ENCODE data around the gene SRGAP3. TPM values are rescaled to one million over a fixed set of nuclear protein-coding genes. Genes with fewer than 3 reads are reported as not detected.

Gene SRGAP3
- total RNA-seq, 1 experiment from 2014 or later: 1.3 TPM

GRCh38 chr3:9169956-9170850 lies 79.2 kb downstream of the SRGAP3 start:
- Histone ChIP-seq H3K4me2 (ENCODE audit: low read depth, low read length, poor library complexity, severe bottlenecking) (no peak overlapping the region), H3K9me3 (ENCODE audit: low read length) (no peaks in the 10 kb centered on the region), H3K79me2 (ENCODE audit: low read length) (no peaks in the 10 kb centered on the region), H3K9ac (ENCODE audit: low read length) (no peak overlapping the region), H3K4me1 (ENCODE audit: low read length) (peaks cover 14% of the 10 kb centered on the region), H3K4me3 (ENCODE audit: low read length) (no peak overlapping the region), H2AFZ (ENCODE audit: low read length) (no peak overlapping the region), H3K9me2 (replicated peaks; ENCODE audit: insufficient read depth, low read length) (no peaks in the 10 kb centered on the region), H4K20me1 (ENCODE audit: insufficient read depth, low read depth, low read length) (no peaks in the 10 kb centered on the region), H3K36me3 (ENCODE audit: insufficient read depth, low read length) (no peaks in the 10 kb centered on the region), H3K27me3 (ENCODE audit: low read length) (no peaks in the 10 kb centered on the region), H3K27ac (ENCODE audit: low read length) (no peak overlapping the region)
- no peak for DNase-seq

- peaks cover 13% of the 10 kb centered on the region for H3K4me1 ChIP-seq (ENCODE audit: low read length)
- no peaks in the 10 kb centered on the region for H3K27me3 ChIP-seq (ENCODE audit: low read length)
- no peak for DNase-seq
- H3K4me3 ChIP-seq (ENCODE audit: low read length): no peak overlapping the region
- no peaks in the 10 kb centered on the region for H3K9me3 ChIP-seq (ENCODE audit: low read length)
- H2AFZ ChIP-seq (ENCODE audit: low read length): no peak overlapping the region
- H3K9ac ChIP-seq (ENCODE audit: low read length): no peak overlapping the region
- H3K27ac ChIP-seq (ENCODE audit: low read length): no peak overlapping the region
- H3K9me2 ChIP-seq (replicated peaks; ENCODE audit: insufficient read depth, low read length): no peaks in the 10 kb centered on the region
- H3K4me2 ChIP-seq (ENCODE audit: low read depth, low read length, poor library complexity, severe bottlenecking): no peak overlapping the region
- H3K36me3 ChIP-seq (ENCODE audit: insufficient read depth, low read length): no peaks in the 10 kb centered on the region
- H3K79me2 ChIP-seq (ENCODE audit: low read length): no peaks in the 10 kb centered on the region
- no peaks in the 10 kb centered on the region for H4K20me1 ChIP-seq (ENCODE audit: insufficient read depth, low read depth, low read length)
Observed at GRCh38 chr3:9169326-9169725, 80.1 kb downstream of the SRGAP3 start.

- Histone ChIP-seq H3K4me2 (ENCODE audit: low read depth, low read length, poor library complexity, severe bottlenecking) (no peak overlapping the region), H2AFZ (ENCODE audit: low read length) (no peak overlapping the region), H3K9me2 (replicated peaks; ENCODE audit: insufficient read depth, low read length) (no peaks in the 10 kb centered on the region), H3K4me3 (ENCODE audit: low read length) (no peak overlapping the region), H3K79me2 (ENCODE audit: low read length) (no peaks in the 10 kb centered on the region), H3K4me1 (ENCODE audit: low read length) (peaks cover 13% of the 10 kb centered on the region), H3K27me3 (ENCODE audit: low read length) (no peaks in the 10 kb centered on the region), H3K27ac (ENCODE audit: low read length) (no peak overlapping the region), H3K9me3 (ENCODE audit: low read length) (no peaks in the 10 kb centered on the region), H4K20me1 (ENCODE audit: insufficient read depth, low read depth, low read length) (no peaks in the 10 kb centered on the region), H3K9ac (ENCODE audit: low read length) (no peak overlapping the region), H3K36me3 (ENCODE audit: insufficient read depth, low read length) (no peaks in the 10 kb centered on the region)
- DNase-seq: peak; percentile 56
Observed at GRCh38 chr3:9168241-9168741, 81.2 kb downstream of the SRGAP3 start.

- H3K4me1 ChIP-seq (ENCODE audit: low read length): peaks cover 13% of the 10 kb centered on the region
- H3K4me2 ChIP-seq (ENCODE audit: low read depth, low read length, poor library complexity, severe bottlenecking): no peak overlapping the region
- H3K9ac ChIP-seq (ENCODE audit: low read length): no peak overlapping the region
- H3K27ac ChIP-seq (ENCODE audit: low read length): no peak overlapping the region
- H3K9me2 ChIP-seq (replicated peaks; ENCODE audit: insufficient read depth, low read length): no peaks in the 10 kb centered on the region
- H4K20me1 ChIP-seq (ENCODE audit: insufficient read depth, low read depth, low read length): no peaks in the 10 kb centered on the region
- H2AFZ ChIP-seq (ENCODE audit: low read length): no peak overlapping the region
- no peaks in the 10 kb centered on the region for H3K9me3 ChIP-seq (ENCODE audit: low read length)
- DNase-seq: no peak
- no peaks in the 10 kb centered on the region for H3K79me2 ChIP-seq (ENCODE audit: low read length)
- H3K4me3 ChIP-seq (ENCODE audit: low read length): no peak overlapping the region
- no peaks in the 10 kb centered on the region for H3K36me3 ChIP-seq (ENCODE audit: insufficient read depth, low read length)
- H3K27me3 ChIP-seq (ENCODE audit: low read length): no peaks in the 10 kb centered on the region
Observed at GRCh38 chr3:9167222-9167621, 82.2 kb downstream of the SRGAP3 start.

- peaks cover 13% of the 10 kb centered on the region for H3K4me1 ChIP-seq (ENCODE audit: low read length)
- no peaks in the 10 kb centered on the region for H3K9me2 ChIP-seq (replicated peaks; ENCODE audit: insufficient read depth, low read length)
- no peaks in the 10 kb centered on the region for H3K79me2 ChIP-seq (ENCODE audit: low read length)
Observed at GRCh38 chr3:9165421-9165820, 84.0 kb downstream of the SRGAP3 start.

GRCh38 chr3:9163289-9163688 lies 86.2 kb downstream of the SRGAP3 start:
- Histone ChIP-seq H3K79me2 (ENCODE audit: low read length) (no peaks in the 10 kb centered on the region), H4K20me1 (ENCODE audit: insufficient read depth, low read depth, low read length) (no peaks in the 10 kb centered on the region), H3K36me3 (ENCODE audit: insufficient read depth, low read length) (no peaks in the 10 kb centered on the region), H3K4me3 (ENCODE audit: low read length) (no peak overlapping the region), H3K27me3 (ENCODE audit: low read length) (no peaks in the 10 kb centered on the region), H3K4me2 (ENCODE audit: low read depth, low read length, poor library complexity, severe bottlenecking) (no peak overlapping the region), H3K9ac (ENCODE audit: low read length) (no peak overlapping the region), H2AFZ (ENCODE audit: low read length) (no peak overlapping the region), H3K9me2 (replicated peaks; ENCODE audit: insufficient read depth, low read length) (no peaks in the 10 kb centered on the region), H3K4me1 (ENCODE audit: low read length) (peaks cover 5% of the 10 kb centered on the region), H3K27ac (ENCODE audit: low read length) (no peak overlapping the region), H3K9me3 (ENCODE audit: low read length) (no peaks in the 10 kb centered on the region)
- no peak for DNase-seq

More at GRCh38 chr3:9165421-9165820, 84.0 kb downstream of the SRGAP3 start:
- no peak overlapping the region for H2AFZ ChIP-seq (ENCODE audit: low read length)
- no peaks in the 10 kb centered on the region for H4K20me1 ChIP-seq (ENCODE audit: insufficient read depth, low read depth, low read length)
- no peak overlapping the region for H3K27ac ChIP-seq (ENCODE audit: low read length)
- no peaks in the 10 kb centered on the region for H3K9me3 ChIP-seq (ENCODE audit: low read length)
- no peak overlapping the region for H3K4me3 ChIP-seq (ENCODE audit: low read length)
- no peak overlapping the region for H3K9ac ChIP-seq (ENCODE audit: low read length)
- no peak overlapping the region for H3K4me2 ChIP-seq (ENCODE audit: low read depth, low read length, poor library complexity, severe bottlenecking)
- no peaks in the 10 kb centered on the region for H3K36me3 ChIP-seq (ENCODE audit: insufficient read depth, low read length)
- DNase-seq: no peak
- H3K27me3 ChIP-seq (ENCODE audit: low read length): no peaks in the 10 kb centered on the region

GRCh38 chr3:9161811-9162210 lies 87.6 kb downstream of the SRGAP3 start:
- H3K9me3 ChIP-seq (ENCODE audit: low read length): no peaks in the 10 kb centered on the region
- no peak overlapping the region for H3K4me2 ChIP-seq (ENCODE audit: low read depth, low read length, poor library complexity, severe bottlenecking)
- no peak overlapping the region for H3K4me3 ChIP-seq (ENCODE audit: low read length)
- no peak overlapping the region for H3K9ac ChIP-seq (ENCODE audit: low read length)
- no peaks in the 10 kb centered on the region for H3K79me2 ChIP-seq (ENCODE audit: low read length)
- H3K27me3 ChIP-seq (ENCODE audit: low read length): no peaks in the 10 kb centered on the region
- H3K27ac ChIP-seq (ENCODE audit: low read length): no peak overlapping the region
- no peak overlapping the region for H2AFZ ChIP-seq (ENCODE audit: low read length)
- no peaks in the 10 kb centered on the region for H3K4me1 ChIP-seq (ENCODE audit: low read length)
- H3K36me3 ChIP-seq (ENCODE audit: insufficient read depth, low read length): no peaks in the 10 kb centered on the region
- H4K20me1 ChIP-seq (ENCODE audit: insufficient read depth, low read depth, low read length): no peaks in the 10 kb centered on the region
- H3K9me2 ChIP-seq (replicated peaks; ENCODE audit: insufficient read depth, low read length): no peaks in the 10 kb centered on the region
- DNase-seq: no peak

- no peaks in the 10 kb centered on the region for H3K4me1 ChIP-seq (ENCODE audit: low read length)
- no peak overlapping the region for H2AFZ ChIP-seq (ENCODE audit: low read length)
- H3K4me2 ChIP-seq (ENCODE audit: low read depth, low read length, poor library complexity, severe bottlenecking): no peak overlapping the region
- no peaks in the 10 kb centered on the region for H3K9me2 ChIP-seq (replicated peaks; ENCODE audit: insufficient read depth, low read length)
- DNase-seq: no peak
- H3K27ac ChIP-seq (ENCODE audit: low read length): no peak overlapping the region
- H3K36me3 ChIP-seq (ENCODE audit: insufficient read depth, low read length): no peaks in the 10 kb centered on the region
- no peak overlapping the region for H3K9ac ChIP-seq (ENCODE audit: low read length)
- H3K9me3 ChIP-seq (ENCODE audit: low read length): no peaks in the 10 kb centered on the region
- H3K79me2 ChIP-seq (ENCODE audit: low read length): no peaks in the 10 kb centered on the region
- no peak overlapping the region for H3K4me3 ChIP-seq (ENCODE audit: low read length)
- H3K27me3 ChIP-seq (ENCODE audit: low read length): no peaks in the 10 kb centered on the region
- no peaks in the 10 kb centered on the region for H4K20me1 ChIP-seq (ENCODE audit: insufficient read depth, low read depth, low read length)
Observed at GRCh38 chr3:9161298-9161697, 88.1 kb downstream of the SRGAP3 start.

All from Karpas-422 (cell line).